HG02759 (cell line): Measurements from ENCODE around the gene ARNT2.

ENCODE experiments used
- ATAC-seq: cut with Tn5 transposase; IDR thresholded peaks from one replicate; pipeline ENCODE4 v1.9.1; 2021; ENCODE audit warnings: mild to moderate bottlenecking, moderate library complexity; ENCODE audit not compliant: unreplicated experiment

Gene ARNT2

DNA sequence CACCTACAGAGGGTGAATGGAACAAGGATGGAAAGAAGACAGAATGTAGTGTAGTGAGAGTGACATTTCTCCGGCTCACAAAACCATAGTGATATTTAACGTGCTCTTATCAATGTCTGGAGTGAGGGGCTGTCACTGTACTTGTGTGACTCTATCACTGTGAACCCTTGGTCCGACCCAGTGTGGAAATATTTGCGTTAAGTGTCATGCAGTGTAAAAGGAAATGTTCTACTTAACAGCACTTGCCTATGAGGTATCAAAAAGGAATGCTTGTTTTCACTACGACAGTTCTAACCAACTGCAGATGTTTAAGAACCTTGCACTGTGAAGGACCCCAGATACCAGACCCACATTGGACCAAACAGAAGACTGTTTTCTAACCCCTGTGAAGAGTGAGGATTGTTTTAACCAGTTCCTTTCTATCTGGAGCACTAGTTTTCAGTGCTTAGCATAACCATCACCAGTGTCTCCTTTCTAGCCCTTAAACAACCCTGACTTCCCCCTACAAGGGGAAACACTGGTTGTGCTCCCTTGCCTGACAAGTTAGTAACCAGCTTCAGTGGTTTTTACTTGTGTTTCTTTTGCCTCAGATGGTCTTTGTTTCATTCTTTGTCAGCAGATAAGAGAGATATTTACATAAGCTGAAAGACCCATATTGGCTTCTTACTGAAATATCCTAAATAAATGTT, 146.2 kb downstream of the ARNT2 start:
- ATAC-seq = no peak

DNA sequence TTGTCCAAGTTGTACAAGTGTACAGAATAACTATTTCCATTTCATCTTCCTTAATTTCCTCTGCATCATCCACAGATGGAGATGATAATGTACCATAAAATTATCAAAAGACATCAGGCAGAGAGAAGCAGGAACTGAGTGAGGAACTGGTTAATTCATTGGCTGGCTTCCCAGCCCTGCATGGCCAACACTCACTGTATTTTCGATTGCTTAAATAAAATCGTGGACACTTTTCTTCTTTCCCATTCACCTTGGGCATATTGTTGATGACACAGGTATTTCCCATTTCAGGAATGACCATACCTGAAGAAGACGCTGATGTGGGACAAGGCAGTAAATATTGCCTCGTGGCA, 146.7 kb downstream of the ARNT2 start:
- ATAC-seq = no peak

DNA sequence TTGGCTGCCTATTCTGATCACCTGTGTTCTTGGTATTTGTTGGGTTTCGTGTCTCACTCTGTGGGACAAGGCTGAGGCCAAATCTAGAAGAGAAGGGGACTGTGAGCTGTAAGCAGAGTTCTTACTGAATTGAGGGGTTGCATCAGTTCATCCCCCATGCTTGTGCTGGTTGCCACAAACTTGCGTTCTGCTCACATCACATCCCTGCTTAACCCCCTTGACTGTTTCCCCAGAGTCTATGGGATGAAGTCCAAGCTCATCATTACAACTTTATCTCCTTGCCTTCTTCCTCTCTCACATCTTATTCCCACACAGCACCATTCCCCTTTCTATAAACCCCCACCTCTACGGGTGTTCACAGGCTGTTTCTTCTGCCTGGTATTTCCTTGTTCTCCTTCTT, 147.2 kb downstream of the ARNT2 start:
- ATAC-seq = no peak

DNA sequence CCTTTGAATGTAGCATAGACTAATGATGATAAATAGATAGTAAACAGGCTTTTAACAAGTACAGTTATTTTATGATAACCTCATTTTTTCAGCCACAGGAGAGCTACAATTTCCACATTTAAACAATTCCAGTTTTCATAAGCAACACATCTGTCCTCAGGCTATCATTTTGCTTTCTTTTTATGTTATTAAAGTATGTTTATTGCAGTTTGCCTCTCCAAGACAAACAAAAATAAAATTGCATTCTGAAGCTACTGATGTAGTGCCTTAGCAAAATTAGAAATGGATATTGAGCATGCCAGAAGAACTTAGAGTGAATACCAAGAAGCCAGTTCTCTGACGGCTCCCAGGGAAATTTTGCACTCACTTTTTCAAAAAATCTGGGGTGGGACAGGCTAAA, 150.4 kb downstream of the ARNT2 start:
- ATAC-seq = no peak

DNA sequence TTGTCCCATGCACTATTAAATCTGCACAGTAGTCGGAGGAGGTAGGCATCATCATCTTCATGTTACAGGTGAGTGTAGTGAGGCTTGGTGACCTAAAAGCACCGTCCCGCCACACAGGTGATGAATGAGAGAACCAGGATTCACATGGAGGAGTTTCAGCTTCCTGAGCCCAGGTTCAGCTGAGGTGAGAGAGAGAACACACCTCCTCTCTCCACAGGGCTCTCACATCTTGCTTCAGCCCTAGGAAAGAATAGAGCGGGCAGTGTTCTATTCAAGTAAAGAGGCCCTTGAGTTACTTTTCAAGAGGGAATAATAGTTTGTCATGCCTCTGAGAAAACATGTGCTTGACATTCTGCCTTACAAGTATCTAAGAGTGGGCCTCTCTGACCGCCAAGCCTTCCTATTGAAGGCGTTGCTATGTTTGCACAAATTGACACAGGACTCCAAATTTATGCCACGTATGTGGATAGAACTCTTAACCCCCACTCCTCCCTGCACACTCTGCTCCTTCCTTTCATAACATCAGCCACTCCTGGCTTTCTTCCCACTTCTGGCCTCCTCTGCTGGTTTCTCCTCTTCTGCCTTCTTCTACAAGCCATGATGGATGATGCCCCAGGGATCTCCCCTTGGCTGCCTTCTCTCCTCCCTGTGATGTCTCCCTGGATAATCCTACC, 152.6 kb downstream of the ARNT2 start:
- no peak for ATAC-seq

DNA sequence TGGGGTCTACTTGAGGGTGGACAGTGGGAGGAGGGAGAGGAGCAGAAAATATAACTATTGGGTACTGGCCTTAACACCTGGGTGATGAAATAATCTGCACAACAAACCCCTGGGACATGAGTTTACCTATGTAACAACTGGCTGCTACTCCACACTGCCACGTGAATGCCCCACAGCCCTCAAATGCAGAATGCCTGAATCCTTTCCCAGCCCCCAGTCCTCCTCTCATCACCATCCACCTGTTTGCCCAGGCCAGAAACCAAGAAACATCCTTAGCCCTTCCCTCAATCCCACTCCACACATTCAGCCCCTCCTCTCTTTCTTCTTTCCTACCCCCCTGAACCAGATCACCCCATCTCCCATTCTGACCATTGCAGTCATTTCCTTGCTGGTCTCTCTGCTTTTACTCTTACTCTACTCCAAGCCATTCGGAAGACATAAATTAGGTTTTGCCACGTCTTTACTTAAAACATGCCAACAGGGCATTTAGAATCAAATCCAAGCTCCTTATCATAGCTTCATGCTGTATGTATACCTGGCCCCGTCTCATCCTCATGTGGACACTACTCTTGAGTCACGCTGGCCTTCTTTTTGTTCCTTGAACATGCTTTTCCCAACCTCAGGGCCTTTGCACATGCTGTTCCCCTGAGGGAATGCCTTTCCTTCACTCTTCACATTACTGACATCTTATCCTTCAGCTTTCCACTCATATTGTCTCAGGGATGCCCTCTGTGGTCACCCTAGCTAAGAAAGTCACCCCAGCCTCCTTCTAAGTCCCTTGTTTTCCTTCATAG, 153.5 kb downstream of the ARNT2 start:
- ATAC-seq = no peak

DNA sequence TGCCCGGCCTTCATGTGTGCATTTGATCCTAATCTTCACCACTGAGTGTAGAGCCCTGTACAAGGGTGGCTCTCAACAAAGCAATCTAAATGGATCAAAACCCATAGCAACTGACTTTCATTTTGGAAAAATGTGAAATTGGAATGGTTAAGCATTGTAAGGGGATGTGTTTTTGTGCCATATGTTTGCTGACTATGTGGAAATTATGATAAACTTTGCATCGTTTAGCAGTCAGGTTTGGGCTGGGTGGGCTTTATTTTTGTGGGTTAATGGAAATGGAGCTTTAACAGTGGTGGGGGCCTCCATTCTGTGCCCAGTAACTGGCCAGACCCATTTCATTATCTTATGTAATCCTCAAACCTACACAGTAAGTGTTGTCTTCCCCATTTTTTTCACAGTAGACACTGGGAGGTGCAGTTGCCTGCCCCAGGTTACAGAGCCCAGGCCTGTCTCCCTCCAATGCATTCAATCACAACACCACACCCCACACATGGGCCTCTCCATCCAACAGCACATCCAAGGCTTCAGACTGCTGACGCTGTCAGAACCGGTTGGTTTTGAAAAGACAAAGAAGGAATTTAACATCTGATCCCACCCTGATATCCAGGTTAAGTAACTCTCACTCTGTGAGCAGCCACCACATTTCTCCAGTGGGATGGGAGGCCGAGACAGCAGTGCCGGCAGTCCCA, 154.6 kb downstream of the ARNT2 start:
- ATAC-seq = no peak

DNA sequence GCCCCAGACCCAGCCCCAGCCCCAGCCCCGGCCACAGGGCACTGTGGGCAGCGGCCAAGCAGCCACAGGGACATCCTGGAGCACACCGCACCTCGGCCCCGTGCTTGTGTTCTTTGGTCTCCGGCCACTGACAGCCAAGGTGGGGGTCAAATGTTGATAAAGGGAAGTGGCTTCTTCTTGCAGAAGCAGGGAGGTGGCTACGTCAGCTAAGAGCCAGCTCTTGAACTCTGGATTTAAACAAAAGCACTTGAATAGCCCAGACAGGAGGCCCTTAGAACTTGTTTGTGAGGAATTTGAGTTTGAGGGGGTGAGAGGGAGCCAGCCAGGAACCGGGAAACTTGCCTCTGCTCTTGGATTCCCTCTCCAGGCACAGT, 155.1 kb downstream of the ARNT2 start:
- no peak for ATAC-seq

DNA sequence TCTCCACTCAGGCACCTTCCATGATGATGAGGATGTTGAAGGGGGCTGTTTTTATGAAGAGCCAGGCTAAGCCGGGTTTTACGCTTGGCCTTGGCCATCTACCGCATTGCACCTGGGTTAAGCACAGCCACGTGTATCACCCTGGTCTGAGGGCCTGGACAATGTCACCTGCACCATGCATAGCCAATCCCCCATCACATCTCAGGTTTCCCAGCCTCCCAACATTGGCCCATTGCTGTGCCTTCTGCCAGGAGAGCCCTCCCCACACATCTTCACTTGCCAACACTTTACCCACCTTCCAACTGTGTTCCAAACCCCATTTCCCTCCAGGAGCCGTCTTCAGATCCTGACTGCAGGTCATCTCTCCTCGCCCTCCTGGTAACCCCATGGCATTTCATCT, 155.6 kb downstream of the ARNT2 start:
- ATAC-seq = no peak

DNA sequence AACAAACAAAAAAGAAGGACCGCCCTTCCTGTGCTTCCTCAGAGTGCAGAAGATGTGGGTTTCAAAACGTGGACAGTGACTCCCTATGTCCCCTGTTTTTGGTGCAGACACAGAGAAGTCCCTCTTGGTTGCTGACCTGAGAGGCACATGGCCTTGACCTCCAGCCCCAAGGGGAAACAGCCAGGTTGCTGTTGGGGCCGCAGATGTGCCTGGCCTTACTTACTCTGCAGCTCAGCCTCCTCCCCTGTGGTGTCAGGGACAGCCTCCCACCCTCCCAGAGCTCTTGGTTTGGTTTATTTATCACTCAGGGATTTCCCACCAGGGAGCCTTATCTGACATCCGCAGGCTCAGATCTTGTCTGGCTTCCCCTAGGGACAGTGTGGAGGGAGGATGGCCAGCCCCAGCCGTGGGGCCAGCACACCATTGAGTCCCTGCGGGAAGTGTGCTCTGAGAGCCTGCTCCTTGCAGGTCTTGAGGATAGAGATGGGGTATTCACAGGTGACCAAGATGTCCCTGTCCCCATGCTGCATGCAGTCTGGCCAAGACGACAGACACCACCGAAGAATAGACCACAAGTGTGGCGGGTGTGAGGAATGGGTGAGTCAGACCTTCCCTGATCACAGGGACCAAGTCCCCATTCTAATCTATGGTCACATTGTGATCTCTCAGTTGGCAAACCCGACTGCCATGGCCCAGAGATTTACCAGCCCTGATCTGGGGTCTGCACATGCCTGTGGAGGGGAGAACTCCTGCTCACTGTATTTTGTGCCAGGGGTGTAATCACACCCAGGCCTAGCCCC, 156.6 kb downstream of the ARNT2 start:
- no peak for ATAC-seq

DNA sequence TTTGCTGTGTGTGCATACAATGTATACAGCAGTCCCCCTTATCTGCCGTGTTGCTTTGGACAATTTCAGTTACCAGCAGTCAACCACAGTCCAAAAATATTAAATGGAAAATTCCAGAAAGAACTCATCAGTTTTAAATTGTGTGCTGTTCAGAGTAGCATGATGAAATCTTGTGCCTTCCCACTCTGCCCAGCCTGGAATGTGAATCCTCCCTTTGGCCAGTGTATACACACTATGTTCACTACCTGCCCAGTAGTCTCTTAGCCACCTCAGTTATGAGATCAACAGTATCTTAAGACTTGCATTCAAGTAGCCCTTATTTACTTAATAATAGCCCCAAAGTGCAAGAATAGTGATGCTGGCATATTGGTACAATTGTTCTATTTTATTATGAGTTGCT, 157.3 kb downstream of the ARNT2 start:
- no peak for ATAC-seq

DNA sequence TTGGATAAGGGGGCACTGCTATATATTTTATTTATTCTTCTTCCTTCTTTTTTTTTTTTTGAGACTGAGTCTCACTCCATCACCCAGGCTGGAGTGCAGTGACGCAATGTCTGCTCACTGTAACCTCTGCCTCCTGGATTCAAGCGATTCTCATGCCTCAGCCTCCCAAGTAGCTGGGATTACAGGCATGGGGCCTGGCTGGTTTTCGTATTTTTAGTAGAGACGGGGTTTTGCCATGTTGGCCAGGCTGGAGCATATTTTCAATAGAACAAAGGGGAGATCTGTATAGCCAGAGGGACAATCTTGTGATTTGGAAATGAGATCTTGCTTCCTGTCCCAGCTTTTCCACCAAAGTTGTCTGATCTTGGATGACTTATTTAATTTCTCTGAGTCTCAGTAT, 157.9 kb downstream of the ARNT2 start:
- ATAC-seq = no peak

DNA sequence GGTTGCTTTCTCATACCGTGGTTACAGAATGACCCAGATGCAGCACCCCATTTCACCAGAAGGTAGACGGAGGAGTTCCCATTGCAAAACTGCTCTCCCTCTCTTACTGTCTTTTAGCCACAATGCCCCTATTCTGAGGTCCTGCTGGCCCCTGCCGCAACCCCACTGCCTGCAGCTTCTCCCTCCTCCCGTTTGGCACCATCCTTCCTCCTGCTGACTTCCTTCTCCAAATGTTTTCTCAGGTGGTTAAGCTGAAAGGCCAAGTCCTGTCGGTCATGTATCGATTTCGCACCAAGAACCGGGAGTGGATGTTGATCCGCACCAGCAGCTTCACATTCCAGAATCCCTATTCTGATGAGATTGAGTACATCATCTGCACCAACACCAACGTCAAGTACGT, 158.7 kb downstream of the ARNT2 start:
- no peak for ATAC-seq

DNA sequence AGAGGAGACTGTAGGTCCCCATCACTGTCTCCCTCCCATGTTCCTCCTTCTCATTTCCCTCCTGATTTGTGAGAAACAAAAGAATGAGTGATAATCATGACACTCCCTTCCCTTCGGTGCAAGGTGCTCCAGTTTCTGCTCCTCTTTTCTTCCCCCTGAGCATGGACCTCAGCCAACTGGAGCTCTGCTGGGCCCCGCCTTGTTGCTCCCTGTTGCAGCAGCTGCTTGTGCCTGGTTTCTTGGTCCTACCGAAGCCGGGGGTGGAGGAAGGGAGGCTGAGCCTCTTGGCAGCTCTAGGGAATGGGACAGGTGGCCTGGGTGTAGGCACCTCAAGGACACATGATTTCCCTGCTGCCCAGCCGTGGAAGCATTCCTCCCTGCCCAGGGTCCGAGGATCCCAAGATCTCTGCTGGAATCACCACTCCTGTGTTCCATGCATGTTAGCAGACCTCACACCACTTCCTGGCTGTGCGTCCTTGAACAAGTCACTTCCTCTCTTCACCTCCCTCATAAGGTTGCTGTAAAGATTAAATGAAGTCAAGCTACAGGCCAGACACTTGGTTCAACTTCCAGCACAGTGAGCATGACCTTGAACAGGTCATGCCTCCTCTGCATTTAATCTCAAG, 159.3 kb downstream of the ARNT2 start:
- ATAC-seq = no peak

DNA sequence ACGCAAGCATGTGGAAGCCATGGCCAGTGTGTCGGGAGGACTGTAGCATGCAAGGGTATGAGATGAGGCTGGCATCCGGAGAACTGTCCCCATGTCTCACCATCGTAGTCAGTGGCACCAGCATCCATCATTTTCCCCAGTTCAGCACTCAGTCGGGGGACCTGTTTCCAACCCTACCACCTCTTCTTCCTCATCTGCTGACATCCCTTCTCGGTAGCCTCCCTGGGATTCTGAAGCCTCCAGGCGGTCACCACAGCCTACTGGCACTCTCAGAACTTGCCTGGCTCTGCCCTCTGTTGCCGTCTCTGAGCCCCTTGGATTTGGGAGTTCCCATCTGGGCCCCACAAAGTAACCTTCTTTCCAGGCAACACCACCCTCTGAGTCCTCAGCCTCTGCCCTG, 159.9 kb downstream of the ARNT2 start:
- ATAC-seq = no peak

DNA sequence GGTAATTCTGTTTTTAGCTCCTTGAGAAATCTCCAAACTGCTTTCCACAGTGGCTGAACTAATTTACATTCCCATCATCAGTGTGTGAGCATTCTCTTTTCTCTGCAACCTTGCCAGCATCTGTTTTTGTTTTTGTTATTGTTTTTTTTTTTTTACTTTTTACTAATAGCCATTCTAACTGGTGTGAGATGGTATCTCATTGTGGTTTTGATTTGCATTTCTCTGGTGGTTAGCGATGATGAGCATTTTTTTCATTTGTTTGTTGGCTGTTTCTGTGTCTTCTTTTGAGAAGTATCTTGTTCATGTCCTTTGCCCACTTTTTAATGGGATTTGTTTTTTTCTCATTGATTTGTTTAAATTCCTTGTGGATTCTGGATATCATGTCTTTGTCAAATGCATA, 161.2 kb downstream of the ARNT2 start:
- no peak for ATAC-seq

DNA sequence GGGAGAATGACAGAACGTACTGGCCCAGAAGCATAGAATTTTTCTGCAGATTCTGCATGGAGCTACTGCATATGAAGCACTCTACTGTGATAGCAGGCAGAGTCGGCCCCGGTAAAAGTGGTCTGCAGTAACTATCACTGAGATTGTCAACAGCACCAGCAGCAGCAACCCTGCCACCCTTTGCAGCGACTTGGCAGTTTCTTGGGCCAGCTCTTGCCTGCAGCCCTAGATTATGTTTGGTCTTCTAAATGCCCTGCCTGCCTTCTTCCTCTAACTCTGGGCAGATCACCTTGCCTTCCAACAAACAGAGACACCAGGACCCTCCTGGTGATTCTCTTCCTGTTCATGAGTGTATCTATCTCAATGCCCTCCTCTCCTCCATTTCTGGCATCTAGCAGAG, 161.8 kb downstream of the ARNT2 start:
- ATAC-seq = no peak

DNA sequence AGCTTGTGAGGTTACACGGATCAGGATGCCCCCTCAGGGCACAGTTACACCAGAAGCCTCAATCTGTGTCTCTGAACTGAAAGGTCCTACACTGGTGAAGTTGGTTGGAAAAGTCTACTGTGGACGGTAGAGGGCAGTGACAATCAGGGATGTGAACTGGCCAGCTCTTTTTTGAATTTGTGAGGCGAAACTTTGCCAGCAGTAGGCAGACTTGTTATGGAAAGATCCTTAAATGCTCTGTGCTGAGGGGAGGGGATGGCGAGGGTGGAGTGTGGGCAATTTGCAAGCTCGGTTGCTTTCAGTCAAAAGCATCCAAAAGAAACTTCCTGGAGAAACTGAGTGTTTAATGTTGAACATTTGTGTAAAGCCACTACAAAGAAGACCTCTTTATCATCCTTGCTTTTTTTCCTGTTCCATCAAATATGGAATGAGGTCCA, 163.6 kb downstream of the ARNT2 start:
- no peak for ATAC-seq

DNA sequence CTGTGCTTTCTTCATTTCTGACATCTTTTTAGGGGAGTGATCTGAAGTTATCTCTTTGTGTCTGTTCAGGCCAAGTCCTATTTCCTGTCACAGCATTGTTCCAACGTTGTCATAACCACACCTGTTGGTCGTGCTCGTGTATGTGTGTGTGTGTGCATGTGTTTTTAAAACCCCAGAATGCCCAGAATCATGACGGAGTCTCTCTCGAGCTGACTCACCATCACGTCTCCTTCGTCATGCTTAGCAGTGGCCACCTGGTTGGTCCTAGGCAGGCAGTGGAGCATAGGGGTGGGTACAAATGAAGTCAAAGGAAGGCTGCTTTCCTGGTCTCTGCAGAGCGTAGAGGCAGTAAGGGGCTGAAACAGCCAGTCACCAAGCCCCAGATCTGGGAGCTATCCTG, 164.1 kb downstream of the ARNT2 start:
- ATAC-seq = no peak

DNA sequence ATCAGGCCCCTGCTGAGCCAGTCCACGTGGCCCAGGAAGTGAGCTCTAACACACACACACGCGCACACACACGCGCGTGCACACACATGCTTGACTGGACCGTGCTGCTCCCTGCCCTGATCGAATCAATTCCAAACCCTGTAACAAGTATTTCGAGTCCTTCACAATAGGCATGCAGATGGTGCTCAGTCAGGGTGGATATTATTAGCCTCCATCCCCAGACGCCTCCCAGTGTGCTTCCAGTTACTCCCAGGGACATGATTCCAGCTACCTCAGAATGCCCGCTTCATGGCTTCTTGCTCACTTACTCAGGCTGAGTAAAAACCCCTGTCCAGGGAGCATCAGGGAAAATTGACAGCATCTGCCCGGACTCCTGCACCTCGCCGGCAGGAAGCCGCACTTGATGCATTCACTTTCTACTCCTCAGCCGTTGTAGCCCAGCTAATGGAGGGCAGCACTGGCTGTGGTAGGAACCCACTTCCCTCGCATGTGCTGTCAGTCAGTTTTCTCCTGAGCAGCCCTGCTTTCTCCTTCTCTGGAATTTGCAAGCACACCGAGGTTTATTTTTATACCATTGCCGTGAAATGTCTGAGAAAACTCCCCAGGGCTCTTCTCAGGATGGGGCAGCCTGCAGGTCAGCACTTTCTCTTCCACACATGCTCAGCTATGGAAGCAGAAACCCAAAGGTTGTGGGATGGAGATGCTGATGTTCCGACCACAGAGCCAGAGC, 164.9 kb downstream of the ARNT2 start:
- no peak for ATAC-seq
